NT2/D1 (cell line): ENCODE measurements around the gene GNAI1.

Experiments
- SUZ12 ChIP-seq: IDR thresholded peaks from 2 replicates; pipeline ENCODE4 v1.6.1; 2011; ENCODE audit not compliant: insufficient read length, insufficient read depth; ENCODE audit errors: extremely low read depth
- YY1 ChIP-seq: IDR thresholded peaks from 2 replicates; pipeline ENCODE4 v1.6.1; 2011; ENCODE audit not compliant: insufficient read length, insufficient read depth

GRCh38 chr7:80215734-80216133, 81.1 kb downstream of the GNAI1 start:
- no peak for TF ChIP-seq YY1
- TF ChIP-seq SUZ12, result no peak
